ENCODE results near the gene CXCR6.
A peak's percentile ranks its signal among the peaks of the same experiment; 100 is the strongest.

Gene CXCR6

DNA sequence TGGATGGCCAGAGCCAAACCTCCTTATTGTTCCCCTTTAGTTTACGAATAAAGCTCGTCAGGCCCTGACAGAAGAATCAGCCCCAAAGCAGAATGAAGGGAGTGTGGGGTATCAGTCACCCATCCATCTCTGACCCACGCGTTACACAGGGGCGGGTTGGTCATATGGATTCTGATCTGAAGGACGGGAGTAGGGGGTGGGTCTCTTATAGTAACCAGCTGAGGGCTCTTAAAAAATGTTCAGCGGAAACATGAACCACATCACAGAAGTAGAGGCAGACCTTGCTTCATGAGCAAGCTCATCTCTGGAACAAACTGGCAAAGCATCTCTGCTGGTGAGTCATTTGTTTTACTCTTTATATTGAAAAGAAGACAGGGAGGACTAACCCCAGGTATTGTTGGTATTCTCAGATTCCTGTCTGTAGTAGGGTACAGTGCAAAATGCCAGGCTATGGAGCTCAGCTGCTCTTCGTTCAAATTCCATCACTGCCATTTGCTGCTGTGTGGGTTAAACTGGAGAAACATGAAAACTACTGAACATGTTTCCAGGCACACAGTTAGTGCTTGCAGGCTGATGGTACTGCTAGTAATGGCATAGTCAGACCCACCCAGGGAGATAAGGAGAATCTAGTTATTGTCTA, at the start of gene CXCR6:
TSS of gene CXCR6 (plus strand) at position 258 of the 640 bp plus-strand sequence. CDS start 3,018 bp downstream, outside the sequence.
- peak in 1 of 2 donors; percentile 18 for DNase-seq (ENCODE audit: low read depth in 2 of 2)

DNA sequence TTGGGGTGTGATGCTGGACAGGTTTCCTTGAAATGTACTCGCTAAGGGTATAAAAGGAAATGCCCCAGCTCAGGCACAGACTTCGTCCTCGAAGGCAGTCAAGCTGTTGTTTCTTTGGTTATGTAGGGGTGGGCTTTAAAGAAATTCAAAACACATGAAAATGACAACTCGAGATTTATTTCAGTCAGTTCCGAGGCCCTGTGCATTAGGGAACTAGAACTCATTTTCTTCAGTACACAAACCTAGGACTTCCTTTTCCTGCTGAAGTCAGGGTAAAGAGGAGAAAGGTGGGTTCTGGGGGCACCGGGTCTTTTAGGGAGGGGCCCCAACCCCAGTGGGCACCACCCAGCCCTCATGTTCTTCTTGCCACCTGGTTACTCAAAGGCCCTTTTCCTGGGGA, 49.2 kb upstream of the CXCR6 start:
- DNase-seq (ENCODE audit: low read depth in 2 of 2), result no peak

DNA sequence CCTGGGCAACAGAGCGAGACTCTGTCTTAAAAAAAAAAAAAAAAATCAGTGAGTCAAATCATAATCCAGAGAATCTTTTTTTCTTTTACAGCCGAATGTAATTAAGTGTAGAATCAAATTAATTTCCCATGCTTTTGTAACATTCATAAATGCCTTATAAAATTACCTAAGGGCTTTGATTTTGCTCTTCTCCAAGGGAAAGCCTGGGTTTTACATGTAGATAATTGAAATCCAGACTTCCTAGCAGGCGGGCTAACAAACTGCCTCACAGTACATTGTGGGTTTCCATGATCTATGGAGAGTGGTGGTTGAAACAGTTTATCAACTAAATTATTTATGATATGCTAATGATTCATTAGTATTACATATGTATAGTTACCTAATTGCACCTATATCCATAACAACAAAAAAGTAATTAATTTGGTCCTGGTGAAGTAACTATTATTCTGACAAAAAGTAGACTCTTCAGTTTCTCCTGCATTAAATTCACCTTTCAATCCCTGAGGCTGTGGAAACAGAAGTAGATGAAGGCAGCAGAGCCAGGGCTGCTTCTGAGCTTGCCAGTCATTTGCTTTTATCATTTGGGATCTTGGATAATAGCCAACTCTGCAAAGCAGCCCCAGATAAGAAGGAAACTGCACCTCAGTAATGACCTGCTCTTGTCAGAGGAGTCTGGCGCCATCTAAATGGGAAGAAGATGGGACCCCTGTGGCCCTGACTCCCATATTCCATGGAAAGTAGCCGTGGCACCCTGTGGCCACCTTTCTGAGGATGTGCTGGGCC, 47.4 kb upstream of the CXCR6 start:
- no peak for DNase-seq (ENCODE audit: low read depth in 2 of 2)

DNA sequence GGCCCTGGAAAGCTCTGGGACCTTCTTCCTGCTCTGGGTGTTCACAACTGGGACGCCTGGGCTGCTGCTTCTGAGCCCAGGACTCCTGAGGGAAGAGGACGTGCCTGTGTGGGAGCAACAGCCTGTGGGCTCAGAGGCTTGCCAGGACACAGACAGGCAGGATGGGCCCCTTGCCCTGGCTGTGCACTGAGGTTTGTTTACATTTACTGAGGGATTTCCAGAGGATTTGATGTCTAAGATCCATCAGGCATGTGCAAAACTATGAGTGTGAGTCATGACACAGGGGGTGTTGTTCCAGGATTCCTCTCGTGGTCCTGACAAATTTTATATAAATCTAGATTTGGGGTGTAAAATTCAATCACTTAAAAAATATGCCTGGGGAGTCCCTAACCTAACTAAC, 46.3 kb upstream of the CXCR6 start:
- DNase-seq (ENCODE audit: low read depth in 2 of 2), result no peak

DNA sequence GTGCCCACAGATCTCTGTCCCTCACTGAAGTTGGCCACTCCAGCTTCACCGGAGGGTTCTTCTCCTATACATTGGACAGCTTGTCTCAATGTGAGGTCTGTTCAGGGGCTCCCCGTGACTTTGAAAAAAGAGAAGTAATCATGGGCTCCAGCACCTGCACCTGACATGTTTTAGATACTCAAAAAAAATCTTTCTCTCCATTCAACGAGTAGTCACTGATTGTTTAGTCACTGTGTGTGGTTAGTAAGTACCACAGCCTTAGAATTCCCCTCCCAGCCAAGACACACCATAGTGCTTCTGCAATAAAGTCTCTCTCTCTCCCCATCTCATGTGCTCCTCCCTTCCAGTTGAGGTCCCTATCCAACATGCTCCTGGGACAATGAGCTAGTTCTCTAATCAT, 38.3 kb upstream of the CXCR6 start:
- no peak for DNase-seq (ENCODE audit: low read depth in 2 of 2)

DNA sequence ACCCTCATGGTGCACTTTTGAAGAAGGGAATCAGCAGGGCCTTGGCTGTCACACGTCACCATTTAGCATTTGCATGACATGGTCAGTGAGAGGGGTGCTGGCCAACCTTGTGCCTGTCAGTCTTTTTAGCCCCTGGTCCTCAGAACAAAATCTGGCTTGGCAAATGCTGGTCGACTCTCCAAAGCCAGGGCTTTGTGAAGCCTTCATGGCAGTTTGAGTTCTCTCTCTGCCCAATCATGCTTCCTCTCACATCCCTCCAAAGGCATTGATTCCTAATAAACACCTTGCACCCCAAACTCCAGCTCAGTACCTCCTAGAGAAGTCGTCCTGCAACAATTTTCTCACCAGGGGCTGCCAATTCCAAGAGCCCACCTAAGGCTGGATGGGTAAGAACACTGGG, 37.5 kb upstream of the CXCR6 start:
- DNase-seq (ENCODE audit: low read depth in 2 of 2), result no peak

DNA sequence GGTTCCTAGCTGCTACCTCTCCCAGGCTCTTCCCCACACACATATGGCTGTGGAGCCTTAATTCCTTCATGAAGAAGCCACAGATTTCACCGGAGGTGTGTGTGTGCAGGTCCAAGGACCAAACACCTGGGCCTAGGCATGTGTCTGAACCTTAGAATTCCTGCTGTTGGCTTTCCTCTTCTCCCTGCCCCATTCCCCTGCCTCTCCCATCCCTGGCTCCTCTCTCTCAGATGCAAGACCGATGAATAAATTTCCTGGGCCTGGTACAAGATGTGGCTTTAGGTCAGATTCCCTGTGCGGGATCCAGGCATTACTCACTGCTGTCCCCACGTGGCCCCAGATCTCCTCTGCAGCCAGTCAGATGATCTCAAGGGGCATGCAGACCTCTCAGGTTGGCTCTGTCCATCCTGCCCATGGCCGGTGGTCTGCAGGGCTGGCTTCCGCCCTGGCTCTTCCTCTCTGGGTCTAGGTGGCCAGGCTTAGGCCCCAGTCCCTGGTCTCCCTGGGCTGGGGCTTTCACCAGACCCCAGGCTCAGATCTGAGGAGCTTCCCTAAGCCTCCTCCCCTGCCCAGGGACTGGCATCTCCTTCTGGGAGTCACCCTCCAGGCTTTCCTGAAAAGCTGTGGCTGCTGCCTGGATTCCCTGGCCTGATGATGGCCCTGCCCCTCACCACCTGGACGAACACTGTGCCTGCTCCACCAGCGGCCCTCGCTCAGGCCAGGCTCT, 36.4 kb upstream of the CXCR6 start:
- no peak for DNase-seq (ENCODE audit: low read depth in 2 of 2)

DNA sequence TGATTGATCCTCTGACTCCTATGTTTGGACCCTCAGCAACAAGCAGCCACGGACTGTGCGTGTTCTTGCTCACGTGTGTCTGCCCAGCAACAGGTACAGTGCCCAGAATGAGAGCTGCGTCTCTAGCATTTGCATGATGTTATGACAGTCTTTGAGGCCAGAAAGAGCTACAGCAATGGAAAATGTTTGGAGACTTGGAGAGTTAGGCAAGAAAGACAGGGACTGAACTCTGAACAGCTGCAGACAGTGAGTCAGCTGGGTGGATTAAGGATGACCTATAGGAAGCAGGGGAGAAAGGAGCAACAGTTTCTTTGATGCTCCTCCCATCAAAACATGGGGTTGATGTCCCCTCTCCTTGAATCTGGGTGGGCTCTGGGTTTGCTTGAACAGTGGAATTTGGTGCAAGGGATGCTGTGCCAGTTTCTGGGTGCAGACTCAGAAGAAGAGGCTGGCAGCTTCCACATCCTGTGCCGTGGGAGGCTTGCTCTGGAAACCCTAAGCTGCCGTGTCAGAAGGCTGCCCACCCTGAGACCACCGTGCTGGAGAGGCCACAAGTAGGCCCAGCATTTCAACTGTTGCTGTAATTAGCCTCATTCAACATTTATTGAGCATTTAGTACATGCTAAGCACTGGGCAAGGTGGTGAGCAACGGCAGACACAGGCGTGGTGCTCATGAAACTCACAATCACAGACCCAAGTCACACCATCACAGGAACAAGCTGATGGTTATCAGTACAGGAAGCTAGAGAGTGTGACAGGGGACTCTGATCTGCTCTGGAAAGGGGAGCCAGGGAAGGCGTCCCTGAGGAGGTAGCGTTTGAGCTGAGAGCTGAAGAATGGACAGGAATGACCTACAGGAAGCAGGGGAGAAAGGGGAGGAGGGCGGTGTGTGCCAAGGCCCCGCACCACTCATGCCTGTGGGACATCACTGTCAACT, 35.2 kb upstream of the CXCR6 start:
- no peak for DNase-seq (ENCODE audit: low read depth in 2 of 2)

DNA sequence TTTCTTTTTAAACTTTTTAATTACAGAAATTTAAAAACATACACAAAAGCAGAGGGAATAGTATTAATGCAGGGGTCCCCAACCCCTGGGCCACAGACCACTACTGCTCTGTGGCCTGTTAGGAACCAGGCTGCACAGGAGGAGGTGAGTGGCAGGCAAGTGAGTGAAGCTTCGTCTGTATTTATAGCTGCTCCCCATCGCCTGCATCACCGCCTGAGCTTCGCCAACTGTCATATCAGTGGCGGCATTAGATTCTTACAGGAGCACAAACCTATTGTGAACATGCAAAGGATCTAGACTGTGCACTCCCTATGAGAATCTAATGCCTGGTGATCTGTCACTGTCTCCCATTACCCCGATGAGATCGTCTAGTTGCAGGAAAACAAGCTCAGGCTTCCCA, 34.5 kb upstream of the CXCR6 start:
- no peak for DNase-seq (ENCODE audit: low read depth in 2 of 2)

DNA sequence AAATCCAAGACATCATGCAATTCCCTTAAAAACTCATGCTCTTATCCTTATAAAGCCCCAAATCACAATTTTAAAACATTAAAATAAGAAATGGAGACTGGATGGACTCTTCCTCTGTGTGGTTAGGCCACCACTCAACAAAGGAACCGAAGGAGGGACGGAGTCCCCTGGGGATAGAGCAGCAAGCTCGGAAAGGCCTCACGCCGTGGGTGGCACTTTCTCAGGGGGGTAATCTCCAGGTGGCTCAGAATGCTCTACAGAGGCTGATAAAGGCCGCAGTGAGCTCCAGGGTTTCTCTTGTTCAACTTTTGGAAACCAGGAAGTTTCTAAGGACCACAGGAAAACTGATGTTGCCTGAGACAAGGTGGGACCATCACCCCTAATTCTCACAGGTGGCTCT, 33.7 kb upstream of the CXCR6 start:
- DNase-seq (ENCODE audit: low read depth in 2 of 2), result no peak

DNA sequence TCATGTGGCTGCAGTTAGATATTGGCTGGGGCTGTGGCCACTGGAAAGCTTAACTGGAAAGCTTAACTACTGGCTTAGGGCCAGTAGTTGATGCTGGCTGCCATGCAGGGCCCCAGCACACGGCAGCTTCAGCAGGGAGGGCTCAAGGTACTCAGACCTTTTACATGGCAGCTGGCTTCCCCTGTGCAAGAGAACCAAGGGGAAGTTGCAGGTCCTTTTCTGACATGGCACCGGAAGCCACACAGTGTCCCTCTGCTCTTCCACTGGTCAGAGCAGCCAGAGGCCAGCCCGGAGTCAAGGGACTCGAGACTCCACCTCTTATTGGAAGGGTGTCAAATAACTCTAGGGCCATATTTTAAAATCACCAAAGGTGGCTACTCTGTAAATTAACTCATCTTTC, 32.4 kb upstream of the CXCR6 start:
- DNase-seq (ENCODE audit: low read depth in 2 of 2), result no peak

DNA sequence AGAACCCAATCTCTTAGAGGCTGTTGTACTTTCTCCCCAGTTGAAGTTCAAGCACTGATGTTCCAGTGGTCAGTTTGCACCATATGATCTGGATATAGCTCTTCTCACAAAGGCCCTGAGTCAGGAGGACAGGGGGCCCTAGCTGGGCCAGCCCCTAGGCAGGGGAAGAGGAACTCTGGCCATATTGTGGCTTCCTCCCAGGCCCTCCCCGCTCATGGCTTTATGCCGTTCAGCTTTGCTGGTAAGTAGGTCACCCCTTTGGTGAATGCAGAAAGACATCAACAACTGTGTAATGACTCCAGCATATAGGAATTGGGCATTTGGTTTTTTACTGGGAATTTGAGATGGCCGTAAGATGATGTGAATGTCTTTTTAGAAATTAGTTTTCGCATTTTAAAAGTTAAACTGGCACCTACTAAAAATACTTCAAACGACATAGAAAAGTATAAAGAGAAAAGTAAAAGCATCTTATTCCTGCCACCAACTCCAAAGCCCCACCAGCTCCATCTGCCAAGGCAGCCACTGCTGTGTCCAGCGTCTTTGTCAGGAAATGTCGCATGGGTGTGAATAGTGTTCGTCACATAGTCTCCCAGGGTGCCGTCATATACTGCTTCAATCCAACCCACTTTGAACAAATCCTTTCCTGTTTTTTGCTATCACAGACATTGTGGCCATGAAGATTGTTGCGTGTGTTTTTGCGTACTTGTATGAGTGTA, 31.6 kb upstream of the CXCR6 start:
- no peak for DNase-seq (ENCODE audit: low read depth in 2 of 2)

DNA sequence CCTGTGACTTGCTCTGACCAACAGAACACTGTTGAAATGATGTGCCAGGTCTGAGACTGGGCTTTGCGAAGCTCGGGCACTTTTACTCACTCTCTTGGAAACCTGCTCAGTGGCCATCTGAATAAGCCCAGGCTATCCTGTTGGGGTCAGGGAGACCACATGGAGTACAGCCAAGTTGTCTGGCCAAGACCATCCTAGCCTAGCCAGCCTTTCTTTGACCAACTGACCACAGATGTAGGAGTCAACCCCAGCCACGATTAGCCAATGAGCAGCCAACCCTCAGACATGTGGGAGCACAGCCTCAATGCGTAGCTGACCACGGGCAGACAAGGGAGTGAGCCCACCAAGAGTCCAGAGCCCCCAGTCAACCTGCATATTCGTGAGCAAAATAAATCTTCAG, 30.8 kb upstream of the CXCR6 start:
- no peak for DNase-seq (ENCODE audit: low read depth in 2 of 2)

DNA sequence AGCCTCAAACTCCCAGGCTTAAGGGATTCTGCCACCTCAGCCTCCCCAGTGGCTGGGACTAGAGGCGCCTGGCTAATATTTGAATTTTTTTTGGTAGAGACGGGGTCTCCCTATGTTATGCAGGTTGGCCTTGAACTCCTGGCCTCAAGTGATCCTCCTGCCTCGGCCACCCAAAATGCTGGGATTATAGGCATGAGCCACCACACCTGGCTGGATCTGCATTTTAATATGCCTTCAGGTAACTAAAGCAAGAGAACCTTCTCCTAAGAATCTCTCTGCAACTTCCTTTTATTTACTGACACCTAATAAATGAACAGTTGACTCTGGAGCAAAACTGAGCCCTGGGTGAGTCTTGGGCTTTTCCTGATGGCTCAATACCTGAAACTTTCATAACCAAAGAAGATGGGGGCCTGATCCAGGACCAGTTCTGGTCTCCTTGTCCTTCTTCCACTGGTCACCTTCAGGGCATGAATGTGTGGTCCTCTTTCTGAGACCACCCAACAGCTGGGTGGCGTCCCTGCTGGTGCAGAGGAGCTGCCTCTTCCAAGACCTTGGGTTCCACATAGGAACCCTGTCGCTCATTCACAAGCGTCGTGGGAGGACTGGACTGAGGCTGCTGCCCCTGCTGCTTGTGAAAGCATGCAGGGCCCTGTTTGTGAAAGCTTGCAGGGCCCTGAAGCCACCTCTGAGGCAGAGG, 28.8 kb upstream of the CXCR6 start:
- DNase-seq (ENCODE audit: low read depth in 2 of 2), result no peak

DNA sequence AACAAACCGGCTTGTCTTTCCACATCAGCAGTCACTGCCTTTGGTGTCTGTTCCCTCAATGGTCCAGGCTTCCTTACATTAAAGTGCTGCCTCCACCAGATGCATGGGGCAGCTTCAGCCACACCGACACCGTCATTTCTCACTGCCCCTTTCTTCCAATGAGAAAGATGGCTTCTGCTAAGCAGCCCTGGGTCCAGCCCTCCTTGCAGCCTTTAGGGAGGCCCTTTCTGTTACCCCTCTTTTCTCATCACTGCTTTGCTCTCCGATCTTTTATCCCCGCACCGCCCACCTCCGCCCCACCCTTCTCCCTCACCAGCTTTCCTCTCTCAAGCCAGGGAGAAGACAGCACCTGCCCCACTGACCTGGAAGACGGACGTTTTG, 28.2 kb upstream of the CXCR6 start:
- no peak for DNase-seq (ENCODE audit: low read depth in 2 of 2)

DNA sequence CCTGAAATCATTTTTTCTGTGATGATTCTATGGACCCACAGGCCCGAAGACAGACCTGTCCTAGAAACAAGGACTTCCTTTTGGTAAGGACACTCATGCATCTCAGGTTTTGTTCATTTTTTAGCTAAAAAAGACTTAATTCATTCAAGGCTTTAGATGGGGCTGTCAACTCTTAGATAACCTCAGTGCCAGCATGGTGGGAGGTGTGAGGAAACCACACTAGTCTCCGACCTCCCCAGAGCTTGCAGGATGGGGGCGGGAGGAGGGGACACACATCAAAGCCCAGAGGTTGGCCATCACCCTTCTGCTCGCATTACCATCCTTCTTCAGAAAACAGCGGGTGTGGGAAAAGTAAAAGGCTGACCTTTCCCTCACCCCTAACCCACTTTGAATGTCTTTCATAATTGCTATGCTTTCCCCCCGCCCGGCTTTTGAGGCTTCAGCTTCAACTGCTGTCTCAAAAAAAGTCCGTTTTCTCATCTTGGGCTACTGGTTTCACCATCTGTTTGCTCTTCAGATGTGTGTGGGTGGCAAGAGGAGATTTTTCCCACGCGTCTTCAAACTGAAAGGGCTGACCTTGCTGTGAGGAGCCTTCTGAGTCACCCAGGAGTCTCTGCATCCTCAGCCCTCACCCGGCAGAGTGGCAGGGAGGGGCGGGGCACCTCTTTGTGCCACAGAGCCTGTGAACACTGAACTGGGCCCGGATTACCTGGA, 27.6 kb upstream of the CXCR6 start:
- peak; percentile 58 to 59 for DNase-seq (ENCODE audit: low read depth in 2 of 2)

DNA sequence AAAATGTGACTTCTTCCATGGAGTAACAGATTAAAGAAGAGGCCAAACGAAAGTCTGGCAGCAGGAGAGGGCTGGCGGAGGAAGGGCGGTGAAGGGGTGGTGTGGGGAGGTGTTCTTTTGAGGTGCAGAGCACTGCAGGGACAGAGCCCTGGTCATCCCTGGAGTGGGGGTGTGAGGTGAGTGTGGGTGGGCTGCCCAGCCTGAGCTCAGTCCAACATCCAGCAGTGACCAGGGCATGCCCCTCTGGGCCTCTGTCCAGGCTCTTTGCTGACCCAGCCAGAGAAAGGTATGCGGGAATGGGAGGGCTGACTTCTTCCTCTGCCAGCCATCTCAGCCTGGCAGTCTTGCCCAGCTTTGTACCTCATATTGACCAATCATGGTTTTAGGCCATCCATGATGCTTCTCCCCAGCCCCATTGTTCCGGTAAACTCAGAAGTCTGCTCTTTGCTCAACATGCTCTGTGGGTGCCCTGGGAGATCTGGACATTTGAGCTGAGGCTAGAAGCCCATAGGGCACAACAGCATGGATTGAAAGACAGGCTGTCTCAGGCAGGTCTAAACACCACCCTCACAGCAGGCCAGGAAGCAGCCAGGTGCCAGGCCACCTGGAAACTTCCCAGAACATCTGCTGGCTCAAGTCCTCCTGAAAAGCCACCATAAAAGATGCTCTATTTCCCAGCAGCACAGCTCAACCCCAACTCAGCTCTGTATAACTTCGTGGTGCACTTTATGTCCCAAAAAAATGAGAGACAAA, 25.9 kb upstream of the CXCR6 start:
- DNase-seq (ENCODE audit: low read depth in 2 of 2), result no peak

DNA sequence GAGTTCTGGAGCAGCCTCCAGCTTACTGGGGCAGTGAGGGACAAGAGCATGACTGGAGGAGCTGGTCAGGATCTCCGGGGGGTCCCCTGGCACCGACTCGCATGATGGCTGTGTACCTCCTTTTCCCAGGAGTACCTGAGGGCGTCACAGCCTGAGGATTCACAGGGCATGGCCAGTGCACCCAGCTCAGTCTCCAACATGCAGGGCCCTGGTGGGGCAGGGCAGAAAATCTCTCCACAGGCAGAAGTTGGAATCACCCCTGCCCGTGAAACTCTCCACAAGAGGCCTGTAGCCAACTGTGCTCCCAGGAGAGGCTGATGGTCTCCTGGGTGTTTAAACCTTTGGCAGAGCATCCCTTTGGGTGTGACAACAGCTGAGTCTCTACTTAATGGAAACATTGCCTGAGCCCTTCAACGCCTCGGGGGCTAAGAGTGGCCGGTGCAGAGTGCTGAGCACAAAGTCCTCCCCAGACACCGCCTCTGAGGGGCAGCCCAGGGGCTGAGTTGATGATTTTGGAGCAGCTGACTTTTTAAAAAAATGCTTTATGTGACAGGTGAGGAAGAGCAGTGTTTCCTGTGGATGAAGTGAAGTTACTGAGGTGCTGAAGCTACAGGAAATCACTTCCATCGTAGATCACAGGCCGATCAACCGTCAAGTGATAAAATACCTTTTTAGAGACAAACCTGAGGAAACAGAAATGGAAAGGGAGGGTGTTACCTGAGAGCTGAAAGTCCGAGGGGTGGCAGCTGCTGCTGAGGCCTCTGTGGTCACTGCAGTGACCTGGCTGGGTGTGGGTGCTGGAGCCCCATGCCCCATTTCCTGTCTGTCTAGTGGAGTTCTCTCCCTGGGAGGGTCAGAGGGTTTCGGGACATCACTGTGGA, 21.9 kb upstream of the CXCR6 start:
- DNase-seq (ENCODE audit: low read depth in 2 of 2), result no peak
